ENCODE data around the gene GRK4.
A peak's percentile ranks its signal among the peaks of the same experiment; 100 is the strongest.

GRK4 gene

DNA sequence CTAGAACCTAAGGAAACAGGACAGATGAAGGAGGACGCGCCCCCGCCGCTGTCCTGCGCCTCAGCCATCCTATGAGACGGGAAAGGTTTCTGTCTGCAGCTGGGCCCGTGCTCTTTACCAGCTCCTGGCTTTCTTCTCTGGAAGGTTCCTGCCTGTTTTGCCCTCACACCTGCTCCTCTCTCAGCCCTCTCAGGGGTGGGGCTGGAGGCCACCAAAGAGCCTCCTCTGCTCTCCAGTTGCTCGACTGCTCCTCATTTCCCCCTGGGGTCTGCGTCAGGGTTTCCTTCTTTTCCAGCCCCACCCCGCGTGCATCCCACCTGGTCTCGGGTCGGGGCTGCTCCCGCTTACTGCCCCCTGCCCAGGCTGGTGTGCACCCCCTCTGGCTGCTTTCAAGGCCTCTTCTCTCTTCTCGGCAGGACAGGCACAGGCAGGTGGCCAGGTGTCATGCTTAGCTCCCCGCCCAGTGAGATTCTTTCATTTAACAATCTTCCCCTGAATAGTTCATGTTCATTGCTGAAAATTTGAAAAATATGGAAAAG lies 106.4 kb downstream of the GRK4 start:
- no peak for DNase-seq (ENCODE audit: low spot score)

- DNase-seq (ENCODE audit: low spot score): no peak
Observed at GRCh38 chr4:3070709-3071500, 107.5 kb downstream of the GRK4 start.

GRCh38 chr4:3071811-3072210 lies 108.4 kb downstream of the GRK4 start:
- no peak for DNase-seq (ENCODE audit: low spot score)

DNA sequence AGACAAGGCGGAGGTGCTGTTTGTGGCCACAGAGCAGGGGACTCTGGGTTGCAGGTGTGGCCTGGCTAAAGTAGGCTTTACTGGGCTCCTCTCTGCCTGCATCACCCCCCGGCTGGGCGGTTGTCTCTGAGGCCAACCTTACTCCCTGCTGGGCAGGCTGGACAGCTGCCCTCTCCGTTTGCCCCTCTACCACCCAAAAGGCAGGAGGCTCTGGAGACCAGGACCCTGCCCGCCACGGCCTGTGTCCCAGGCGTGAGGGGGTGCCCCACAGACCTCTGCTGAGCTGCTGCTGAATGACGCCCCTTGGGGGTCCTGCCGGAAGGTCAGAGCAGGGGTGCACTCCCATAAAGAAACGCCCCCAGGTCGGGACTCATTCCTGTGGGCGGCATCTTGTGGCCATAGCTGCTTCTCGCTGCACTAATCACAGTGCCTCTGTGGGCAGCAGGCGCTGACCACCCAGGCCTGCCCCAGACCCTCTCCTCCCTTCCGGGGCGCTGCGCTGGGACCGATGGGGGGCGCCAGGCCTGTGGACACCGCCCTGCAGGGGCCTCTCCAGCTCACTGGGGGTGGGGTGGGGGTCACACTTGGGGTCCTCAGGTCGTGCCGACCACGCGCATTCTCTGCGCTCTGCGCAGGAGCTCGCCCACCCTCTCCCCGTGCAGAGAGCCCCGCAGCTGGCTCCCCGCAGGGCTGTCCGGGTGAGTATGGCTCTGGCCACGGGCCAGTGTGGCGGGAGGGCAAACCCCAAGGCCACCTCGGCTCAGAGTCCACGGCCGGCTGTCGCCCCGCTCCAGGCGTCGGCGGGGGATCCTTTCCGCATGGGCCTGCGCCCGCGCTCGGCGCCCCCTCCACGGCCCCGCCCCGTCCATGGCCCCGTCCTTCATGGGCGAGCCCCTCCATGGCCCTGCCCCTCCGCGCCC lies 110.0 kb downstream of the GRK4 start:
- peak; percentile 57 for DNase-seq (ENCODE audit: low spot score)

DNA sequence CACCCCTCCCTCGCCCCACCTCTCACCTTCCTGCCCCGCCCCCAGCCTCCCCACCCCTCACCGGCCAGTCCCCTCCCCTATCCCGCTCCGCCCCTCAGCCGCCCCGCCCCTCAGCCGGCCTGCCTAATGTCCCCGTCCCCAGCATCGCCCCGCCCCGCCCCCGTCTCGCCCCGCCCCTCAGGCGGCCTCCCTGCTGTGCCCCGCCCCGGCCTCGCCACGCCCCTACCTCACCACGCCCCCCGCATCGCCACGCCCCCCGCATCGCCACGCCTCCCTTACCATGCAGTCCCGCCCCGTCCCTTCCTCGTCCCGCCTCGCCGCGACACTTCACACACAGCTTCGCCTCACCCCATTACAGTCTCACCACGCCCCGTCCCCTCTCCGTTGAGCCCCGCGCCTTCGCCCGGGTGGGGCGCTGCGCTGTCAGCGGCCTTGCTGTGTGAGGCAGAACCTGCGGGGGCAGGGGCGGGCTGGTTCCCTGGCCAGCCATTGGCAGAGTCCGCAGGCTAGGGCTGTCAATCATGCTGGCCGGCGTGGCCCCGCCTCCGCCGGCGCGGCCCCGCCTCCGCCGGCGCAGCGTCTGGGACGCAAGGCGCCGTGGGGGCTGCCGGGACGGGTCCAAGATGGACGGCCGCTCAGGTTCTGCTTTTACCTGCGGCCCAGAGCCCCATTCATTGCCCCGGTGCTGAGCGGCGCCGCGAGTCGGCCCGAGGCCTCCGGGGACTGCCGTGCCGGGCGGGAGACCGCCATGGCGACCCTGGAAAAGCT lies 110.9 kb downstream of the GRK4 start, which contains the start of the genes HTT and HTT-AS:
Gene HTT, plus strand, starts transcription at position 604 of the 768 bp plus-strand sequence. Its CDS starts 145 bp downstream, at position 749.
Gene HTT-AS, minus strand, starts transcription at position 461 of the 768 bp plus-strand sequence.
- DNase-seq (ENCODE audit: low spot score): peak; percentile 91

DNA sequence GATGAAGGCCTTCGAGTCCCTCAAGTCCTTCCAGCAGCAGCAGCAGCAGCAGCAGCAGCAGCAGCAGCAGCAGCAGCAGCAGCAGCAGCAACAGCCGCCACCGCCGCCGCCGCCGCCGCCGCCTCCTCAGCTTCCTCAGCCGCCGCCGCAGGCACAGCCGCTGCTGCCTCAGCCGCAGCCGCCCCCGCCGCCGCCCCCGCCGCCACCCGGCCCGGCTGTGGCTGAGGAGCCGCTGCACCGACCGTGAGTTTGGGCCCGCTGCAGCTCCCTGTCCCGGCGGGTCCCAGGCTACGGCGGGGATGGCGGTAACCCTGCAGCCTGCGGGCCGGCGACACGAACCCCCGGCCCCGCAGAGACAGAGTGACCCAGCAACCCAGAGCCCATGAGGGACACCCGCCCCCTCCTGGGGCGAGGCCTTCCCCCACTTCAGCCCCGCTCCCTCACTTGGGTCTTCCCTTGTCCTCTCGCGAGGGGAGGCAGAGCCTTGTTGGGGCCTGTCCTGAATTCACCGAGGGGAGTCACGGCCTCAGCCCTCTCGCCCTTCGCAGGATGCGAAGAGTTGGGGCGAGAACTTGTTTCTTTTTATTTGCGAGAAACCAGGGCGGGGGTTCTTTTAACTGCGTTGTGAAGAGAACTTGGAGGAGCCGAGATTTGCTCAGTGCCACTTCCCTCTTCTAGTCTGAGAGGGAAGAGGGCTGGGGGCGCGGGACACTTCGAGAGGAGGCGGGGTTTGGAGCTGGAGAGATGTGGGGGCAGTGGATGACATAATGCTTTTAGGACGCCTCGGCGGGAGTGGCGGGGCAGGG lies 111.7 kb downstream of the GRK4 start:
- peak; percentile 66 for DNase-seq (ENCODE audit: low spot score)

GRCh38 chr4:3075652-3075981 lies 112.2 kb downstream of the GRK4 start:
- no peak for DNase-seq (ENCODE audit: low spot score)

GRCh38 chr4:3077796-3078195 lies 114.4 kb downstream of the GRK4 start:
- DNase-seq (ENCODE audit: low spot score): no peak

- no peak for DNase-seq (ENCODE audit: low spot score)
Observed at GRCh38 chr4:3079694-3080123, 116.3 kb downstream of the GRK4 start.

DNA sequence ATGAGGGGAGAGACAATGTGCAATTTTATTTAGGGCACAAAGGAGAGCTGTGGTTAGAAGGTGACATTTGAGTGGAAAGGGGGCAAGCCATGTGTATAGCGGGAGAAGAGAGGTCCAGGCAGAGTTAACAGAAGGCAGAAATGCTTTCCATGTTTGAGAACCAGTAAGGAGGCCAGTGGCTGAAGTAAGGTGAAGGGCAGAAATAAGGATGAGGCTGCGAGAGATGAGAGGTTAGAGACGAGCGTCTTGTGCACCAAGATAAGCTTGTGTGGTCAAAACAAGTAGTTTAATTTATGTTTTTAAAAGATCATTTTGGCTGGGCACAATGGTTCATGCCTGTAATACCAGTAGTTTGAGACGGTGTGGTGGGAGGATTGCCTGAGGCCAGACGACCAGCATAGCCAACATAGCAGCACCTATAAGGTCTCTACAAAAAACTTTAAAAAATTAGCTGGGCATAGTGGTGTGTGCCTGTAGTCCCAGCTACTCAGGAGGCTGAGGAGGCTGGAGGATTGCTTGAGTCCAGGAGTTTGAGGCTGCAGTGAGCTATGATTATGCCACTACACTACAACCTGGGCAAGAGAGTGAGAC lies 119.6 kb downstream of the GRK4 start:
- DNase-seq (ENCODE audit: low spot score): no peak

- no peak for DNase-seq (ENCODE audit: low spot score)
Observed at GRCh38 chr4:3083732-3084131, 120.4 kb downstream of the GRK4 start.

- DNase-seq (ENCODE audit: low spot score): no peak
Observed at GRCh38 chr4:3085948-3086670, 122.7 kb downstream of the GRK4 start.

GRCh38 chr4:3087115-3087797 lies 123.9 kb downstream of the GRK4 start:
- no peak for DNase-seq (ENCODE audit: low spot score)

Small RNA genes lying within 50 kb of the gene (small RNA-seq; reads per million reads assigned to genes)
- gene RF02134: 0 reads per million in 2 experiments
- gene RF02135: 0 reads per million in 2 experiments
- gene RNU6-204P: 0.03 to 0.40 reads per million in 2 experiments
